ENCODE results near the gene CYTL1.
"Not testable (repeated sequence)": the region's sequence is repeated elsewhere in the genome, so short reads cannot be mapped to it uniquely, and the experiment has no call there.

CYTL1 gene, protein sequence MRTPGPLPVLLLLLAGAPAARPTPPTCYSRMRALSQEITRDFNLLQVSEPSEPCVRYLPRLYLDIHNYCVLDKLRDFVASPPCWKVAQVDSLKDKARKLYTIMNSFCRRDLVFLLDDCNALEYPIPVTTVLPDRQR

DNA sequence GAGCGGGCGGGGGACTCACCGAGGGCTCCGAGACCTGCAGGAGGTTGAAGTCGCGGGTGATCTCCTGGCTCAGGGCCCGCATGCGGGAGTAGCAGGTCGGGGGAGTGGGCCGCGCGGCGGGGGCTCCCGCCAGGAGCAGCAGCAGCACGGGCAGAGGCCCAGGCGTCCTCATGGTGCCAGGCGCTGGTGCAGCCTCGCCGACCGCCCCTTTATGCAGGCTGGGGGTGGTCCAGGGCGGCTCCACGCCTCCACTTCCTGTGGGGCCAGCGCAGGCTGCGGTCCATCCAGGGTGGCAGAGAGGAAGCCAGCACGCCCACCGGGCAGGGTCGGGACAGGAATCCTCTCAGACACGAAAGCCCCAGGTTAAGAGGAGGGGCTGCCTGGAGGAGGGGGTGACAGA is at the start of gene CYTL1:
TSS of gene CYTL1 (minus strand) at position 185 of the 400 bp plus-strand sequence. CDS start at position 172, 13 bp downstream.
- Histone ChIP-seq H3K4me1 (ENCODE audit: insufficient read depth, low read length) (peaks cover 5% of the 10 kb centered on the region; the same call in 1 of the 2 replicates), H3K27ac (ENCODE audit: low read length) (no peak within 1 kb of the TSS), H3K27me3 (ENCODE audit: insufficient read depth, low read length) (peaks cover 8% of the 10 kb centered on the region; the same call in 1 of the 2 replicates), H3K36me3 (ENCODE audit: insufficient read depth, low read depth, low read length) (no peaks in the 10 kb centered on the region), H3K4me3 (ENCODE audit: low read length) (peak within 1 kb of the TSS; percentile 58), H3K9me3 (ENCODE audit: insufficient read depth, low read depth, low read length) (no peaks in the 10 kb centered on the region), H3K9ac (ENCODE audit: low read depth, low read length) (no peak within 1 kb of the TSS)

DNA sequence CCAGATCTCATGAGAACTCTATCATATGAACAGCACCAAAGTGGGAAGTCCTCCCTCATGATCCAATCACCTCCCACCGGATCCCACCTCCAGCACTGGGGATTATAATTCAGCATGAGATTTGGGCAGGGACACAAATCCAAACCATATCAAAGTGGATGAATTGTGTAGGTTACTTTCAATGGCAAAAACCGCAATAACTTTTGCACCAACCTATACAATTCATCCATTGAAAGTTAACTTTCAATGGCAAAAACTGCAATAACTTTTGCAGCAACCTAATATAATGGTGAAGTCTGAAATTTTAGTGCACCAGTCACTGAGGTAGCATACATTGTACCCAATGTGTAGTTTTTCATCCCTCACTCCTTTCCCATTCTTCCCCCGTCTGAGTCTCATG is 48.6 kb upstream of the CYTL1 start:
- Histone ChIP-seq H3K4me1 (ENCODE audit: insufficient read depth, low read length) (peaks cover 11% of the 10 kb centered on the region; the same call in 1 of the 2 replicates), H3K9me3 (ENCODE audit: insufficient read depth, low read depth, low read length) (peaks cover 3% of the 10 kb centered on the region), H3K4me3 (ENCODE audit: low read length) (no peak overlapping the region), H3K27me3 (ENCODE audit: insufficient read depth, low read length) (no peaks in the 10 kb centered on the region), H3K9ac (ENCODE audit: low read depth, low read length) (no peak overlapping the region), H3K27ac (ENCODE audit: low read length) (no peak overlapping the region), H3K36me3 (ENCODE audit: insufficient read depth, low read depth, low read length) (no peaks in the 10 kb centered on the region)

DNA sequence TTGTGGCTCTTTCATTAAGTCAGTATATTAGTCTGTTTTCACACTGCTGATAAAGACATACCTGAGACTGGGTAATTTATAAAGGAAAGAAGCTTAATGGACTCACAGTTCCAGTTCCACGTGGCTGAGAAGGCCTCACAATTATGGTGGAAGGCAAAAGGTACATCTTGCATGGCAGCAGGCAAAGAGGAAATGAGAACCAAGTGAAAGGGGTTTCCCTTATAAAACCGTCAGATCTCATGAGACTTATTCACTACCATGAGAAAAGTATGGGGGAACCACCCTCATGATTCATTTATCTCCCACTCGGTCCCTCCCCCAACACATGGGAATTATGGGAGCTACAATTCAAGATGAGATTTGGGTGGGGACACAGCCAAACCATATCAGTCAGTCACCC is 47.7 kb upstream of the CYTL1 start:
- H3K27ac ChIP-seq (ENCODE audit: low read length); H3K9ac ChIP-seq (ENCODE audit: low read depth, low read length); H3K36me3 ChIP-seq (ENCODE audit: insufficient read depth, low read depth, low read length); H3K4me1 ChIP-seq (ENCODE audit: insufficient read depth, low read length); H3K4me3 ChIP-seq (ENCODE audit: low read length); H3K9me3 ChIP-seq (ENCODE audit: insufficient read depth, low read depth, low read length); H3K27me3 ChIP-seq (ENCODE audit: insufficient read depth, low read length): not testable (repeated sequence)

DNA sequence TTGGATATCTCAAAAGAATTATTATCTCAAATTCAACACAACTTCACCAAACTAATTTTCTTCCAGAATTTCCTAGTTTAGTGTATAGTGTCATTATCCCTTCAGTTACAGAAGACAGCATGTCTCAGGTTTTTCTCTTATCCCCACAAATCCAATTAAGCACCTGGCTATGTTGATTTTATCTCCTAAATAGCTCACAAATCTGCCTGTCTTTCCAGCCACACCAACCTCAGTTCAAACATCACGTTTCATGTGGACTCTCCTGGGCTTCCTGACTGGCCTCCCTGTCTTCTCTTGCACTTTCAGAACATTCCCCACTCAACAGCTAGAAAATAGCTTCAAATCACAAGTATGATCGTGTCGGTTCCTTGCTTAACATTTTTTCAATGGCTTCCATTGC is 46.8 kb upstream of the CYTL1 start:
- Histone ChIP-seq H3K4me1 (ENCODE audit: insufficient read depth, low read length) (no peaks in the 10 kb centered on the region), H3K27ac (ENCODE audit: low read length) (no peak overlapping the region), H3K36me3 (ENCODE audit: insufficient read depth, low read depth, low read length) (no peaks in the 10 kb centered on the region), H3K9me3 (ENCODE audit: insufficient read depth, low read depth, low read length) (peaks cover 3% of the 10 kb centered on the region), H3K27me3 (ENCODE audit: insufficient read depth, low read length) (no peaks in the 10 kb centered on the region), H3K9ac (ENCODE audit: low read depth, low read length) (no peak overlapping the region), H3K4me3 (ENCODE audit: low read length) (no peak overlapping the region)

DNA sequence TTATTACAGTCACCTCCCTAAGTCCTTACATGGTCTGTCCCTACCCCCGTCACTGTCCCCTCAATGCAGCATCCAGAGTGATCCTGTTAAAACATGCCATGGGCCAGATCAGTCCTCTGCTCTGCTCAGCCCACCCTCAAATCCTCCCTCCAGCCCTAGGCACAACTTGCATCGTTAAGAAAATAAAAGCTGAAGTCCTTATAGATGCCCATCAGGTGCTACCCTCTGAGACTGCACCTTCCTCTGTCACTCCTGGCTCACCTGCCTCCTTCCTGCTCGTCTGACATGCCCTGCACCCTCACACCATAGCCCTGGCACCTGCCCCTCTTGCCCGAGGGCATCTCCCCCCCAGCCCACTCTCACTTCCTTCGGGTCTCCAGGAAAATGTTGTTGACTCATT is 36.2 kb upstream of the CYTL1 start:
- Histone ChIP-seq H3K36me3 (ENCODE audit: insufficient read depth, low read depth, low read length) (no peaks in the 10 kb centered on the region), H3K4me1 (ENCODE audit: insufficient read depth, low read length) (peaks cover 4% of the 10 kb centered on the region; the same call in 1 of the 2 replicates), H3K27me3 (ENCODE audit: insufficient read depth, low read length) (peaks cover 42% of the 10 kb centered on the region), H3K27ac (ENCODE audit: low read length) (no peak overlapping the region), H3K4me3 (ENCODE audit: low read length) (no peak overlapping the region), H3K9ac (ENCODE audit: low read depth, low read length) (no peak overlapping the region), H3K9me3 (ENCODE audit: insufficient read depth, low read depth, low read length) (no peaks in the 10 kb centered on the region)

DNA sequence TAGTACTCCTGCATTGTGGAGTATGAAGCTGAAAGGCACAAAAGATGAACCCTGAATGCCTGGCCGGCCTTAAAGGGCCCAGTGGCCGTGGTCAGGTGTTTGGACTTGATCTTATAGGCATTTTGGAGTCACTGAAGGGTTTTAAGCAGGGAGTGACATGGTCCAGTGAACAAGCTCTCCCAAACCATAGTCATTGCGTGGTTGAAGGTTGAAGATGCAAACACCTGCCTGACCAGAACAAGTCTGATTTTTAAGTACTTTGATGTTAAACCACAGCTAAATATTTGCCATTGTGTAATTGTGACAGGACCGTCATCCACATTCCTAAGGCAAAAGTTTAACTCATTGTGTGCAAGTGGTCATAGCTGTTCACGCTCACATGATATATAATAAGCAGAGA is 35.3 kb upstream of the CYTL1 start:
- Histone ChIP-seq H3K27ac (ENCODE audit: low read length) (no peak overlapping the region), H3K4me1 (ENCODE audit: insufficient read depth, low read length) (peaks cover 4% of the 10 kb centered on the region; the same call in 1 of the 2 replicates), H3K4me3 (ENCODE audit: low read length) (no peak overlapping the region), H3K27me3 (ENCODE audit: insufficient read depth, low read length) (peaks cover 45% of the 10 kb centered on the region), H3K9ac (ENCODE audit: low read depth, low read length) (no peak overlapping the region), H3K36me3 (ENCODE audit: insufficient read depth, low read depth, low read length) (no peaks in the 10 kb centered on the region), H3K9me3 (ENCODE audit: insufficient read depth, low read depth, low read length) (no peaks in the 10 kb centered on the region)

DNA sequence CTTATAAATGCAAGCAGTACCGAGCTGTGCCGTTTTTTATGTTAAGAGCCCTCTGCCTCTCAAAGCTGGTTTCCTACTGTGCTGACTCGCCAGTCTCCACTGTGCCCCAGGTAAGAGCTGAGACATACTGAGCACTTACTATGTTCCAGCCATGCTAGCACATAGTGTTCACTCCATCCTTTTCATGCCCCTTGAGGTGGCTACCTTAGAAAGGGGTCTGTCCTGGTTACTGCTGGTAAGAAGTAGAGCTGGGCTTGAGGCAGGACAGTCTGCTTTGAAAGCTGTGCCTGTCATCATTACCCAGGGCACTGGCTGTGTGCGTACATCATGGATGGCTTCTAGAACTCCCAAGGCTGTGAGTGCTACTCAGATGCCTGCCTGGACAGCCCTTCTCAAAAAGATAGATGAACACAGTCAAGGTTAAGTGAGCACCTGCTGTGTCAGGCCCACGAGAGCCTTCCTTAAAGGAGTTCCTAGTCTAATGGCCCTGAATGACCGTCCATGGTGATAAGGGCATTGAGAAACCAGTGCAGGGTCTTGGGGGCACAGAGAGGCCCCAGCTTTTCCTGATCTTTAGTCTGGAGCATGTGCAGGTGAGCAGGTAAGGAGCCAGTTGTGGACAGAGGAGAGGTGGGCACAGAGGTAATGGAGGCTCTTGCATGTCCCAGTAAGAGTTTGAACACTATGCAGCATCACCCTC is 33.6 kb upstream of the CYTL1 start:
- Histone ChIP-seq H3K4me3 (ENCODE audit: low read length) (peak overlapping the region; percentile 77; the same call in 1 of the 2 replicates), H3K4me1 (ENCODE audit: insufficient read depth, low read length) (peaks cover 4% of the 10 kb centered on the region; the same call in 1 of the 2 replicates), H3K27me3 (ENCODE audit: insufficient read depth, low read length) (peaks cover 45% of the 10 kb centered on the region), H3K9ac (ENCODE audit: low read depth, low read length) (no peak overlapping the region), H3K36me3 (ENCODE audit: insufficient read depth, low read depth, low read length) (no peaks in the 10 kb centered on the region), H3K27ac (ENCODE audit: low read length) (no peak overlapping the region), H3K9me3 (ENCODE audit: insufficient read depth, low read depth, low read length) (no peaks in the 10 kb centered on the region)

DNA sequence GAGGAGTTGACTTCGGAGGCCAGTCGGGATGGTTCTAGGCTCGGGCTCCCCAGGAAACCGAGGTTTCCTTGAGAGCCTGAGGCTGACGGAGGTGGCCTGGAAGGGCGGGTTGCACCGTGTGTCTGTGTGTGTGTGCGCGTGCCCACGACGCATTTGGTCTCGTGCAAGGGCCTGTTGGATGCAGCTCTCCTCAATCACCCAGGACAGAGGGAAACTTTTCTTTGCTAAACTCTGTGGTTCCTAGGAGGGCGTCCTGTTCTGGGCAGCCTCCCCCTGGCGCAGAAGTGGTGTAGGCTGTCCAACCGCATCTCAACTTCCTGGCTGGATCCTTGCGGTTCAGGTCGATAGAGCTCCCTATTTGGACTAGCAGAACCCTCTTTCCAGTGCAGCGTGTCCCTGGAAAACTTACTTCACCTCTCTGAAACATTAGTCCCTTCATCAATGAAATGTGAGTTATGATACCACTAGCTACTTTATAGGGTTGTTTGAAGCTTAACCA is 33.0 kb upstream of the CYTL1 start:
- H3K4me1 ChIP-seq (ENCODE audit: insufficient read depth, low read length) = peaks cover 4% of the 10 kb centered on the region; the same call in 1 of the 2 replicates
- H3K36me3 ChIP-seq (ENCODE audit: insufficient read depth, low read depth, low read length) = no peaks in the 10 kb centered on the region
- no peaks in the 10 kb centered on the region for H3K9me3 ChIP-seq (ENCODE audit: insufficient read depth, low read depth, low read length)
- peak overlapping the region; percentile 77 for H3K4me3 ChIP-seq (ENCODE audit: low read length)
- H3K27me3 ChIP-seq (ENCODE audit: insufficient read depth, low read length) = peaks cover 45% of the 10 kb centered on the region
- H3K9ac ChIP-seq (ENCODE audit: low read depth, low read length) = peak overlapping the region; percentile 7; the same call in 1 of the 2 replicates
- H3K27ac ChIP-seq (ENCODE audit: low read length) = no peak overlapping the region

DNA sequence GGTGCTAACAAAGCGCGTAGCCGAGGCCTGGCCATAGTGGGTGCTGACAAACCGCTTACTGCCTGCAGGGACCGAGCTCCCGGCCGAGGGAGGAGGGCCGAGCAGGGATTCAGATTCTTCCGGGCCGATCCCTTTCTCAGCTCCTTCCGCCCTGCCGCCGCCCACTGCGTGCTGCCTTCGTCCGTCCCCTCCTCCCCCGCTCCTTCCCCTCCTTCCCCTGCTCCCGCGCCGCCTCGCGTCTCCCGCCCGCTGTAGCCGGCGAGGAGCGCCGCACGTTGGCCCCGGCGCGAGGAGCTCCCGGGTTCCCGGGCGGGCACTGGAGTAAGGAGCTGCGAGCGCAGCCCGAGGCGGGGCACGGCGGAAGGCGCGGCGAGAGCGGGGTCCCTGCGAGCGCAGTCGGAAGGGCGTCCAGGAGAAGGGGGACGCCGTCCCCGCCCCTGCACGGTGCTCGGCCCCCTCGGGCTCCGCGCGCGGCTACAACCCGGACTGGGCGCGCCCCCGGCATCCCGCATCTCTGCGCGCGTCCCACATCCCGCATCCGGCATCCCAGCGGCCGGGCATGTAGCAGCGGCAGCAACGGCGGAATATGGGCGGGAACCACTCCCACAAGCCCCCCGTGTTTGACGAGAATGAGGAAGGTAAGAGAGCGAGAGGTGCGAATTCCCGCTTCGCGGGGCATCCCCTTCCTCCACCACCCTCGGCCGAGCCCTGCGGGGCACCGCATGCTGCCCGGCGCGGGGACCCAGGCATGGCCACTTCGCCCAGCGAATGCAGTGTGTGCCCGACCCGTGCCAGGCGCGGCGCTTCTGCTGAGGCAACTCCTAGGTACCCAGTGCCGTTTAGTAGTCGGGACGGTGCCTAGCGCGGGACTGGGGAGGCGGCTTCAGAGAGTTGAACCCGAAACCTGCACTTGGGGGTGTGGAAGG is 32.3 kb upstream of the CYTL1 start, which contains the start of gene STK32B:
TSS of gene STK32B (plus strand) at position 203 of the 926 bp plus-strand sequence.
- peak within 1 kb of the TSS; percentile 7; the same call in 1 of the 2 replicates for H3K9ac ChIP-seq (ENCODE audit: low read depth, low read length)
- peaks cover 45% of the 10 kb centered on the region for H3K27me3 ChIP-seq (ENCODE audit: insufficient read depth, low read length)
- H3K9me3 ChIP-seq (ENCODE audit: insufficient read depth, low read depth, low read length) = no peaks in the 10 kb centered on the region
- H3K4me3 ChIP-seq (ENCODE audit: low read length) = peak within 1 kb of the TSS; percentile 77
- H3K36me3 ChIP-seq (ENCODE audit: insufficient read depth, low read depth, low read length) = no peaks in the 10 kb centered on the region
- H3K27ac ChIP-seq (ENCODE audit: low read length) = no peak within 1 kb of the TSS
- peaks cover 4% of the 10 kb centered on the region; the same call in 1 of the 2 replicates for H3K4me1 ChIP-seq (ENCODE audit: insufficient read depth, low read length)

DNA sequence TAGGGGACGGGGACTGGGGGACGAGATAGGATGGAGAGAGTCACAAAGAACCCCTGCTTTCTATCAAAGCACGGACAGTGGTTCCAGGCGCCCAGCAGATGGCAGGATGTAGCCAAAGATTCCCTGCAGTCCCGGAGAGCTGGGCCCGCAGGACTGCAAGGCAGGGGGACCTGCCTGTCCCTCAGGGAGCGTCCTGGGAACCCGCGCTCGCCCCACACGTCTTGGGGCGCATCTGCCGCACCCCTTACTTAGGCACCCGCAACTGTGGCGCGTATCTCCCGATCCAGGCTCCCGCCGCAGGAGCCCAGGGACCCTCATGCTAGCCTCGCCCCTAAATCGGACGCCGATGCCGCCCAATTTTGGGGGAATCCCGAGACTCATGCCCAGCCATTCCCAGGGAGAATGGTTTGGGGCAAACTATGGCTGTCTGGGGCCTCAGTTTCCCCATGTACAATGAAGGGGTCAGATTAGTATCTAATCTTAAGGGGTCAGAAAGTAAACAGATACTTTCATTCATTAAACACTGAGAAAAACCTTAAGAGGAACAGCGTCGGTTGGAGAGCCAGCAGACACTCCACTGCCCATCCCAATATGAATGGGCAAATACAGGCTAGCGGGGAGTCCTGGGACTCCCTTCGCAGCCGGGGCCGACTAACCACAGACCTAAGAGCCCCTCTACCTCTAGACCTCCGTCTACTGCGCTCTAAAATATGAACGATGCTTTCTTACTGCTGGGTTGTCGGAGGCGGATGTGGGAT is 31.4 kb upstream of the CYTL1 start:
- peaks cover 4% of the 10 kb centered on the region; the same call in 1 of the 2 replicates for H3K9me3 ChIP-seq (ENCODE audit: insufficient read depth, low read depth, low read length)
- peaks cover 45% of the 10 kb centered on the region for H3K27me3 ChIP-seq (ENCODE audit: insufficient read depth, low read length)
- no peak overlapping the region for H3K27ac ChIP-seq (ENCODE audit: low read length)
- peak overlapping the region; percentile 77 for H3K4me3 ChIP-seq (ENCODE audit: low read length)
- H3K4me1 ChIP-seq (ENCODE audit: insufficient read depth, low read length) = peaks cover 4% of the 10 kb centered on the region; the same call in 1 of the 2 replicates
- no peaks in the 10 kb centered on the region for H3K36me3 ChIP-seq (ENCODE audit: insufficient read depth, low read depth, low read length)
- peak overlapping the region; percentile 7; the same call in 1 of the 2 replicates for H3K9ac ChIP-seq (ENCODE audit: low read depth, low read length)
